Measurements from ENCODE around the gene PITX2. TPM values are rescaled to one million over a fixed set of nuclear protein-coding genes. Genes with fewer than 3 reads are reported as not detected.

The PITX2 gene
- total RNA-seq, 1 experiment from 2014 or later, result 8.3 TPM

DNA sequence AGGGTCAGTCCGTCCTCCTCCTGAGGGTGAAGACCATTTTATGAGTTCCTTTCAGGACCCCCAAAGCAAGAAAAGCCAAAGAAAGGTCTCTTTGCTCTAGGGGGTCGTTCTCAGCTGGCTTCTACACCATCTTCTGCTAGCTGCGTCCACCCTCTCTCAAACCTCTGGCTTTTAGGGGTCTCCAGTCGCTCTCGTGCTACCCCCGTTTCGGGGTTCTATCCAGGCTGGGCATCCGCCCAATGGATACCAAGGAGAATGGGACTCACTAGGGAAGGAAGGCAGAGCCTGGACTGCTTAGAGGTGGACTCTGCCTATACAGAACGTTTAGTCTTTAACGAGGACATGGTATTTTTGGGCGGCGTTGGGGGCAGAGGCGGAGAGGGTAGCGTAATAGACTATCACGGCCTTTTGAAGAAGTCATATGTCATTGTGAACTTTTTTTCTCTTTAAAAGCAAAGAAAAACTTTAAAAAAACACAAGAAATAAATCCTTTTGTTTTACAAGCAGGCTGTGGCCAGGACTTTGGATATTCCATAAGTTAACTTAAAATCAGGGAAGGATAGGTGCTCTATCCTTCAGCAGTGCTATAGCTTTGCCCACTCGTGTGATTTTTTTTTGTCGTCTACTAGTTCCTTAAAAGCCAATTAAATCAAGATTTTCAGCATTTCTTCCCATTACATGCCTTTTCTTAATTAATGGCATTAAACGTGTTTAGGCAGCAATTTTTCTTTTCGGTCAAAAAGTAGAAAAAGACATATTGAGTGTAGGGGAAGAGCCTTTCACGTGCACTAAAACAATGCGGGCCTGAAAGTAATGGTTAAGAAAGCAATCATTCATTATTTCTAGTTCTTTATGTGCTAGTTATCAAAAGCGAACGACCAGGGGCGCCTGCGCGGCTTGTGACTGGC is 7.2 kb upstream of the PITX2 start:
- Histone ChIP-seq H2AFZ (ENCODE audit: low read depth, low read length, poor library complexity, severe bottlenecking) (no peak overlapping the region), H3K9me3 (ENCODE audit: control insufficient read depth in 1 of 2, insufficient read depth in 1 of 2, low read depth in 1 of 2, low read length in 2 of 2) (no peaks in the 10 kb centered on the region), H3K9ac (ENCODE audit: low read length) (no peak overlapping the region), H3K4me3 (replicated peaks in 1 of 2; ENCODE audit: low read depth in 1 of 2, low read length in 2 of 2) (no peak overlapping the region), H3K4me1 (ENCODE audit: control insufficient read depth in 1 of 2, insufficient read depth in 2 of 2, low read length in 2 of 2) (peaks cover 0 to 7% of the 10 kb centered on the region in 2 experiments; a peak in 1 of 4 replicates), H4K20me1 (ENCODE audit: insufficient read depth) (no peaks in the 10 kb centered on the region), H3K27me3 (ENCODE audit: insufficient read depth, low read length) (no peaks in the 10 kb centered on the region), H3K9me2 (ENCODE audit: insufficient read depth) (no peaks in the 10 kb centered on the region; the same call in 1 of the 2 replicates), H3K4me2 (ENCODE audit: low read length) (no peak overlapping the region), H3K27ac (ENCODE audit: low read depth, low read length) (no peak overlapping the region), H3K36me3 (ENCODE audit: control insufficient read depth in 1 of 2, insufficient read depth in 2 of 2, low read length in 2 of 2) (no peaks in the 10 kb centered on the region), H3K79me2 (ENCODE audit: insufficient read depth, low read length) (no peaks in the 10 kb centered on the region)
- DNase-seq (ENCODE audit: low read depth, low spot score) (no peak), ATAC-seq (no peak)
- ChIA-PET RAD21 (ENCODE audit: low non-redundant PET in 1 of 2, low total read pairs in 2 of 2, uncharacterized antibody in 2 of 2, unreplicated experiment in 2 of 2) (no interaction called here), POLR2A (no interaction called here), CTCF (no interaction called here)
- TF ChIP-seq SP1 (IDR thresholded peaks at IDR 0.05; ENCODE audit: low read depth), result no peak
- no peak for TF ChIP-seq POLR2A (IDR thresholded peaks at IDR 0.05; ENCODE audit: borderline replicate concordance, extremely low read depth, insufficient read depth, insufficient read length)
- TF ChIP-seq SIN3A (IDR thresholded peaks at IDR 0.05; ENCODE audit: low read depth), result no peak
- no peak for TF ChIP-seq MAX (IDR thresholded peaks at IDR 0.05)
- TF ChIP-seq EGR1 (IDR thresholded peaks at IDR 0.05; ENCODE audit: low read depth), result no peak
- no peak for TF ChIP-seq CBX3 (IDR thresholded peaks at IDR 0.05; ENCODE audit: low read depth)
- no peak for TF ChIP-seq ELF1 (IDR thresholded peaks at IDR 0.05; ENCODE audit: borderline replicate concordance, low read depth)
- TF ChIP-seq TCF7L2 (IDR thresholded peaks at IDR 0.05; ENCODE audit: borderline replicate concordance, extremely low read depth, insufficient read depth, insufficient read length), result no peak
- TF ChIP-seq SRF (IDR thresholded peaks at IDR 0.05; ENCODE audit: low read depth), result no peak
- TF ChIP-seq ZNF274 (IDR thresholded peaks at IDR 0.05; ENCODE audit: low read depth, low read length), result no peak
- TF ChIP-seq ZFX (IDR thresholded peaks at IDR 0.05), result no peak
- no peak for TF ChIP-seq YY1 (IDR thresholded peaks at IDR 0.05; ENCODE audit: extremely low read depth, insufficient replicate concordance, low read depth, low read length)
- no peak for TF ChIP-seq JUND (IDR thresholded peaks at IDR 0.05)
- TF ChIP-seq RAD21 (IDR thresholded peaks at IDR 0.05; ENCODE audit: low read depth), result no peak
- TF ChIP-seq FOSL1 (IDR thresholded peaks at IDR 0.05; ENCODE audit: low read depth), result no peak
- intact Hi-C loops (cut with micrococcal nuclease), result loop anchor here (2.0 to 10.0 kb wide), 5 partner anchors 505 to 1402 kb away; no protein-coding TSS in a partner anchor
- BruUV-seq (replicated peaks), result no TSS peak

Measured in HCT116 (cell line).